RWPE1 (cell line): ENCODE measurements around the gene STYK1.

Source experiments
- CTCF ChIA-PET: fragments of 350-600 bp; sonication (Branson Sonifier 250); formaldehyde crosslinking; extraction: SDS; loops from one replicate; lab custom pipeline; 2021; lab: Yijun Ruan, JAX
- POLR2A ChIA-PET: fragments of 400-600 bp; formaldehyde crosslinking; extraction: SDS; loops from one replicate; lab custom pipeline; 2020; ENCODE audit warnings: antibody characterized with exemption; ENCODE audit not compliant: low non-redundant PET; lab: Yijun Ruan, JAX
- DNase-seq: peaks from one replicate; pipeline ENCODE4 v3.0.0; 2012; ENCODE audit warnings: low spot score
- H3K27ac ChIP-seq: fragments of 450-650 bp; 2 replicates; pipeline ENCODE4 v1.5.1; 2017
- CTCF ChIP-seq: fragments of 450-650 bp; conservative IDR thresholded peaks from 2 replicates; pipeline ENCODE4 v1.5.1; 2017; ENCODE audit warnings: low read depth, mild to moderate bottlenecking

The STYK1 gene

GRCh38 chr12:10668526-10668925, 5.3 kb downstream of the STYK1 start:
- ChIA-PET CTCF (no interaction called here), POLR2A (interaction anchor here (0.6 kb wide), 2 partner anchors 54 to 915 kb away, joined by 3 to 8 read pairs; no protein-coding TSS in a partner anchor)
- H3K27ac ChIP-seq, result no peak overlapping the region
- TF ChIP-seq CTCF, result no peak
- no peak for DNase-seq

GRCh38 chr12:10667581-10667980, 6.3 kb downstream of the STYK1 start:
- POLR2A ChIA-PET, result no interaction called here
- no peak for DNase-seq
- no peak overlapping the region for H3K27ac ChIP-seq
- CTCF ChIA-PET, result interaction anchor here (0.6 kb wide), 1 partner anchor 1887 kb away, joined by 3 read pairs; no protein-coding TSS in a partner anchor
- no peak for TF ChIP-seq CTCF

- no peak for DNase-seq
- ChIA-PET POLR2A (no interaction called here), CTCF (no interaction called here)
- no peak for TF ChIP-seq CTCF
- no peak overlapping the region for H3K27ac ChIP-seq
These were observed 9.4 kb downstream of the STYK1 start for GRCh38 chr12:10664499-10664898.

GRCh38 chr12:10663869-10664268, 10.0 kb downstream of the STYK1 start:
- no peak overlapping the region for H3K27ac ChIP-seq
- ChIA-PET CTCF (no interaction called here), POLR2A (no interaction called here)
- no peak for TF ChIP-seq CTCF
- DNase-seq, result no peak

- ChIA-PET CTCF (interaction anchor here (0.7 kb wide), 1 partner anchor 72 kb away, joined by 3 read pairs; no protein-coding TSS in a partner anchor), POLR2A (no interaction called here)
- TF ChIP-seq CTCF, result no peak
- no peak overlapping the region for H3K27ac ChIP-seq
- no peak for DNase-seq
These were observed 12.5 kb downstream of the STYK1 start for GRCh38 chr12:10661338-10661737.

GRCh38 chr12:10654003-10654402, 19.8 kb downstream of the STYK1 start:
- no peak for DNase-seq
- ChIA-PET CTCF (no interaction called here), POLR2A (no interaction called here)
- no peak overlapping the region for H3K27ac ChIP-seq
- TF ChIP-seq CTCF, result no peak
